ENCODE results near the gene NOL4L.

- TF ChIP-seq CTCF (IDR thresholded peaks at IDR 0.05; ENCODE audit: low read depth, low read length) (no peak), POLR2A (IDR thresholded peaks at IDR 0.05; ENCODE audit: extremely low read depth, insufficient read length) (no peak)
Observed at GRCh38 chr20:32448306-32449056, 136.7 kb downstream of the NOL4L start.

Data from NB4 (cell line).